Eye (tissue), 1 donor: ENCODE results near the gene COL19A1.

Source experiments
- DNase-seq: peaks from one replicate; pipeline ENCODE4 v3.0.0-alpha.2; 2015

Gene COL19A1

DNA sequence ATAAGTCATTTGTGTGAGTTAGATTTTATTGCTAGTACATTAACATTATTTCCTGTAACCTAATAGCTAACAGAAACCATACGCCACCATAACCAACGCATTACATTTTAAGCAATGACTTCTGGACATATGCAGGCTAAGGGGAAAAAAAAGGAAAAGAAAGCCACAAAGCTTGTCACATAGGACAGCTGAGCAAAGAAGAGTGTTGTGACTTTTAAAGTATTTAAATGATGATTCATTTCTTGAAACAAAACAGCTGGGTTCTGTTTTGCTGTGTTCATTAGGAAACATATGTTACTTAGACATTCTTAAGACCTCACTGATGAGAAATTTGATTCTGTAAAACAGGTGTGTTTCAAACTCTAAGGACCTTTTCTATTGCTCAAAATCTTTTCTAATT, 265.2 kb downstream of the COL19A1 start:
- DNase-seq: no peak

DNA sequence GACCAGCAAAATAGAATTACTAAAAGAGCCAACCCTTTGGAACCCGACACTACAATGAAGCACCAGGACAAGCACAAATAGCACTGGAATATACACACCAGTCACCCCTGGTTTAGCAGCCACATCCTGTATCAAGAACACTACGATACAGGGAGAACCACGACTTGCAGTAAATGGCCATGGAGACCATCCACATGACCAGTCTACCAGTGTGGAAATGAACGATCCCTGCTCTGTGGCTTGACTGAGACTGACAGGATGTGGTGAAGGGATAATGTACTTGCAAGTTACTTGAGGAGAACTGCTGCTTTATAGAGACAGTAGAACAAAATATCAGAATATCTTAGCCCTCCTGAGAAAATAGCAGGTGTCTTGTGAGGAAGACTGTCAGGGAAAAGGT, 266.9 kb downstream of the COL19A1 start:
- DNase-seq: no peak

DNA sequence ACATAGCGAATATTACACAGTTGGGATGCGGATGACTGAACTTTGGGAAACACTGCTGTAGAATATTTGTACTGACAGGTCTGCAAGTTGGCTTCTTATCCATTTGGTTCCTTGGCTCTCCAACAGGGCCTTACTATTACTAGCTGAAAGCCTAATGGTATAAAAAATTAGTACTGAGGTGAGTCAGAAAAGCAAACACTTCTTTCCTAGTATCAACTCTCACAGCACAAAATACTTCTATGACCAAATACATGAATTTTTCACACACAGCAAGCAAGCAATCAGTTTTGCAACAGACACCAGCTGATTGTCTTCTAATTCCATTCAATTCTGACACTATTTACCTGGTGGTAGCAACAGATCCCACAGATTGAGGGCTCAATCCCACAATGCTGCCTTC, 268.2 kb downstream of the COL19A1 start:
- DNase-seq: no peak

DNA sequence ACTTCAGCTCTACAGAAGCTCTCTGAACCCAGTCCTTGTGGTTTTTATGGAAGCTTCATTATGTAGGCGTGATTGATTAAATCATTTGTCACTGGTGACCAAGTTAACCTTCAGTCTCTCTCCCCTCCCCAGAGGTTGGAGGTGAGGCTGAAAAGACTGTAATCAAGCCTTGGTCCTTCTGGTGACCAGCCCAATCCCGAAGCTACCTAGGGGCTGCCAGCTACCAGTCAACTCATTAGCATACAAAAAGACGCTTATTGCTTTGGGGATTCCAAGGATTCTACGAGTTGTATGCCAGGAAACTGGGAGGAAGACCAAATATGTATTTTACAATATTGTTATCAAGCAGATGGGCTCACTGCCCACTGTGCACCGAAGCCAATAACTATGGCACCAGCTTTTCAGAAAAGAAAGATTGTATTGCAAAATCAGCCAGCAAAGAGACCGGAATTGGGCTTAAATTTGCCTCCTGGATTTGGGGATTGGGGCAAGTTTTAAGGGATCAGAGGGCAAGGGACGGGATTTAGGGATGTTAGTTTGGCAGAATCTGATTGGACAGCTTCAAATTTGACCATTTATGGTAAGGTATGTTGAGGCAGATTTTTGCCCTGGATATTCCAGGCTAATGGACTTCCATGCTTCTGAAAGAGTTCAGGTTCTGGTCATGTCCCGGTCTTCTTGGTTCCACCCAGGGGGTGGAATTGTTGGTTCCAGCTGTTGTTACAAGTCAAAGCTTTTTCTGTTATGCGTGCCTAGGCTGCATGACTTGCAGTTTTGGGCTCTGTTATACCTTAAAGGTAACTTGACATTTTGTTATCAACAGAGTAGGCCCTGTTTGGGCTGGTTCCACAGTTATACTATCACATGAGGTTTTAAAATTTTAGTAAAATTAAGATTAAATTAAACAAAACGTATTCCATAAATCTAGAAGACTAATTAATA, 269.1 kb downstream of the COL19A1 start:
- no peak for DNase-seq

- no peak for DNase-seq
Measured at GRCh38 chr6:70136996-70137395, 270.6 kb downstream of the COL19A1 start.

GRCh38 chr6:70140496-70140895, 274.1 kb downstream of the COL19A1 start:
- peak; percentile 45 for DNase-seq

DNA sequence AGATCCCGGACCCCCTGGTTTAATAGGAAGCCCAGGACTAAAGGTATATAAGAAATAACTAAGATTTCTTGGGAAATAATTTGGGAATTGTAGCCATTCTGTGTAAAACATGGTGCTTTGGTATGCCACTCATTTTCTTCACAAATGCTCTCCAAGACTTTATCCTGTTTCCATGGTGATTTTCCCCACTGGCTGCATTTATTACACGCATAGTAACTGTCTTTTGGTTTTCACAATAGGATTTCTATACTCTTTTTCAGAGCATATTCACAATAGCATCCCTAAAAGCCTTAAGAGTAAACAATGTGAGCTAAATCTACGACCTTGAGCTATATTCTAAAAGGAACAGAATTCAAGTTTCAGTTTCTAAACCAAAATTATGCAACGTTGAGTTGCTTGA, 275.7 kb downstream of the COL19A1 start:
- DNase-seq: no peak

DNA sequence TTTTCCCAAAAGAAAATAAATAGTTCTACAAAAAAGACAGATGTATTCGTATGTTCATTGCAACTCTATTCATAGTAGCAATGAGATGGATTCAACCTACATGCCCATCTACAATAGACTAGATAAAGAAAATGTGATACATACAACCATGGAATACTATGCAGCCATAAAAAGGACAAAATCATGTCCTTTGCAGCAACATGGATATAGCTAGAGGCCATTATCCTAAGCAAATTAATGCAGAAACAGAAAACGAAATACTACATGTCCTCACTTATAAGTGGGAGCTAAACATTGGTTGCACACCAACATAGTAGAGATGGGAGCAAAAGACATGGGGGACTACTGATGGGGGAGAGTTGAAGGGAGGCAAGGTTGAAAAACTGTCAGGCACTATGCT, 278.8 kb downstream of the COL19A1 start:
- DNase-seq: no peak

GRCh38 chr6:70149209-70149788, 282.9 kb downstream of the COL19A1 start:
- no peak for DNase-seq

- no peak for DNase-seq
Measured at GRCh38 chr6:70150521-70150920, 284.2 kb downstream of the COL19A1 start.

- DNase-seq: no peak
Measured at GRCh38 chr6:70151616-70152015, 285.3 kb downstream of the COL19A1 start.

- DNase-seq: no peak
Measured at GRCh38 chr6:70152786-70153185, 286.4 kb downstream of the COL19A1 start.

DNA sequence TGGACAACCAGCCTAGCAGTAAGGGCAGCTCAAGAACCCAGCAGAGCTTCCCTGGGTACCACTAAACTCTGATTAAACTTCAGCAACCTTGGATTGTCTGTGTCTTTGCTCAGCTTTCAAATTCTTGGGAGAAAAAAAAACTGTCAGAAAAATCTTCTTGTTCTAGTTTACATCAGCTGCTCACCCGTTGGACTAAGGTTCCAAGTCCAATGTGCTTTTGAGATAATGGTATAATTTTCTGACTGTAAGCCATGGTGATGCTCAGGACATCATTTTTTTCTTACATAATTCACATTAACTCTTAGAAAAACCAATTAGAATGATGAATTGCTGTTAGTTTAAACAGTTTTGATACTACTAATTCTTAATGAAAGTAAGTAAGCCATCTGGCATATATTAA, 290.7 kb downstream of the COL19A1 start:
- DNase-seq: no peak

GRCh38 chr6:70160276-70160675, 293.9 kb downstream of the COL19A1 start:
- no peak for DNase-seq

DNA sequence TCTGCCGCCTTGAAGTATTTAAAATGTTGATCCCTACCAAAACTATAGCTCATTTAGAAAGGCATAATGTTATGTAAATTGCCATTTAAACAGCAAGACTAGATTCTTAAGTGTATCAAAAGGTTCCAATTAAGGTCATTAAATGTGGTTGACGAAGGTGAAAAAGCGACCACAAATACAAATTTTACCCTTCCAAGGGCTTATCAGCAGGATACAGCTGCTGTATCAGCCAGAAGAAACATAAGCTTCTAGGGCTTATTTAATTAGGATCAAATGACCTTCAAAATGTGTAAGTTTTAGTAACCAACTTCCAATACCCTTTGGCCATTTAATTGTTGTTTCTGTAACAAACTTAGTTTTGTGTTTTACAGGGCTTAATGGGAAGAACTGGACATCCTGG, 296.6 kb downstream of the COL19A1 start:
- no peak for DNase-seq

DNA sequence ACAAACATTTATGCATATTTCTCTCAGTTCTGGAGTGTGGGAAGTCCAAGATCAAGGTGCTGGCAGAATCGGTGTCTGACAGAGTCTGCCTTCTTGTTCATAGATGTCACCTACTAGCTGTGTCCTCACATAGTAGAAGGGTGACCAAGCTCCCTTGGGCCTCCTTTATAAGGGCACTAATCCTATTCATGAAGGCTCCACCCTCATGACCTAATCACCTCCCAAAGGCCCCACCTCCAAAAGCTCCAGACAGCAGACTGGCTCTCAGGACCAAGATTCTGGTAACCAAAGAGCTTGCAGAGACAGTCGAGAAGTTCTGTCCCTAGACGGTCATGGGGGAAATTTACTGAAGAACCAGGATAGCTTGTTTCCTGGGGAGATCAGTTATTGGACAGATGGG, 297.4 kb downstream of the COL19A1 start:
- no peak for DNase-seq

DNA sequence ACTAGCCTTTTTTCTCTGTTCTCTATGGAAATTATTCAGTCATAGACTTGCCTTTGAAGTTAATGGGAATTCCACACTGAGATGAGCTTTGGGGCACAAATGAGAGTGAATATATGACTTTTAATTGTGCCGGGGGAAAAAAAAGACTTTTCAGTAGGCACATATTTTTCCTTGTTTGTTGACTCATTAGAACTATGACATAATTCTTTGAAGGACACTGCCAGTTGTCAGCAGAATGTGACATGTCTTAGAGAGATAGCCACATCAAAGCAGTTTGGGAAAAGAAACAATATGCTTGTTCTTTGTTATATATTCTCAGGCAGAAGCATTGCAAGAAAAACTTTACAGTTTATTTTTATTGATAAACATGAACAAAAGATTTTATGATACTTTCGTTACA, 298.2 kb downstream of the COL19A1 start:
- DNase-seq: no peak

DNA sequence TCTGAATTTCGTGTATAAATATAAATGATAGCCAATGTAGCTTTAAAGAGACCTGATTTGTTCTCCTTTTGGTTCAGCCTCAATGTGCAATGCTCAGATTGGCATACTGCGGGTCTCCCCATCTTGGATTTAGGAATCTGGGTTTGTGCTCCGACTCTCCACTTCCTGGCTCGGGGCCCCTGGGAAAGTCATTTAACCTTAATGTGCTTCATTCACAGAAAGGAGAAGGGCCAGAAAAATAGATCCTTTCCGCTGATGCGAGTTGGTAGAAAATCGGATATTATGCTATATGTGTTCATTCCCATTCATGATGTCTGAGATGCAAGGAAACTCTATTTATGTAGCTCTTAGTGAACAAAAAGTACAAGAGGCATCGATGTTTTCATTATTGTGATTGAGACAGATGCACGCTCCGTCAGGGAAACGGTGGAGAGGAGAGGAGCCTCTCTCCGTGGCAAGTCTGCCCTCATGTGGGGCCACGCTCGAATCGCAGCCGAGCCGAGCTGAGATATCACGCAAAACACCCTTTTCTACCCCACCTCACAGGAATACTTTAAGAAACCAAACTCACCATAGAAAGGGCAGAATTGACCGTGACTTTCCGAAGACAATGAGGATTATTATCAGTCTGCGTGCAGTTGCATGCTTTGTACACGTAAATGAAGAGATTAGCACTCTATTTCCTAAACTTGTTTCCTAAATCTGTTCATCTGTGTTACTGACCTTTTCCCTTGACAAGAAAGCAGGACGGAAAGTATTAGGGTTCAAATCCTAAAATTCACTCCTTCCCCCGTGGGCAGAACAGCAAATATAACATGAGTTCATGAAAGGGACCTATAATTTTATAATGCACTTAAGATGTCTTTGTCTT, 300.0 kb downstream of the COL19A1 start:
- DNase-seq: peak; percentile 82

GRCh38 chr6:70168681-70169377, 302.5 kb downstream of the COL19A1 start:
- peak; percentile 67 for DNase-seq

- no peak for DNase-seq
Measured at GRCh38 chr6:70171236-70171635, 304.9 kb downstream of the COL19A1 start.

- DNase-seq: no peak
Measured at GRCh38 chr6:70172252-70172651, 305.9 kb downstream of the COL19A1 start.

GRCh38 chr6:70175770-70176169, 309.4 kb downstream of the COL19A1 start:
- DNase-seq: no peak
